ENCODE results near the gene LRRK2. TPM values are rescaled to one million over a fixed set of nuclear protein-coding genes. Genes with fewer than 3 reads are reported as not detected.
"Not testable (repeated sequence)": the region's sequence is repeated elsewhere in the genome, so short reads cannot be mapped to it uniquely, and the experiment has no call there.

LRRK2 gene
- polyA plus RNA-seq, 3 donors from 2014 or later: 0.09 to 0.18 (median 0.17) TPM

- peaks cover 0 to 6% (median 0%) of the 10 kb centered on the region in 6 donors for H3K9me3 Mint-ChIP-seq
- no peak overlapping the region for H3K4me3 Mint-ChIP-seq
- H3K36me3 Mint-ChIP-seq: no peaks in the 10 kb centered on the region
- peaks cover 5 to 6% of the 10 kb centered on the region in 2 donors for H3K4me1 Mint-ChIP-seq
- H3K27ac Mint-ChIP-seq: no peak overlapping the region
- no peak for DNase-seq
- peaks cover 0 to 4% (median 2%) of the 10 kb centered on the region in 3 donors for H3K27me3 Mint-ChIP-seq (ENCODE audit: low read depth in 3 of 3)
Measured at GRCh38 chr12:40241741-40242140, 16.9 kb downstream of the LRRK2 start.

- not testable (repeated sequence) for H3K27ac Mint-ChIP-seq; H3K4me1 Mint-ChIP-seq; H3K27me3 Mint-ChIP-seq (ENCODE audit: low read depth in 3 of 3); DNase-seq; H3K36me3 Mint-ChIP-seq; H3K4me3 Mint-ChIP-seq; H3K9me3 Mint-ChIP-seq
Measured at GRCh38 chr12:40244526-40245156, 19.8 kb downstream of the LRRK2 start.

DNA sequence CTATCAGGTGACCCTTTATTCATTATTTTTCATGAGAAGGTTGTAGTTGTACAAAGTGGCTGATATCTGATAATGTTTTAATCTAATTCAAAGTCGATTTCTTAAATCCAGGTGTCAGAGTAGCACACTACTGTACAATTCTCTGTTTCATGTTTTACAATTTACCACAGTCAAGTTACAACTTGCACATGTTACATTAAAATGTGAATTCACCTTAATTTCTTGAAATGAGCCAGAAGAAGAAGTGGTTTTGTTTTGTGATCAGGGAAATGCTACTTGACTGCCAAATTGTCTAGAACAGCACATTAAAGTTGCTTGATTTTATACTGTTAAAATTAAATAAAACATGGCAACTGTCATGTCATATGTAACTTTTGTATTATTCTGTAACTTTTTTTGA lies 23.2 kb downstream of the LRRK2 start:
- Mint-ChIP-seq H3K9me3 (peaks cover 0 to 5% (median under 1%) of the 10 kb centered on the region in 6 donors), H3K27ac (no peak overlapping the region), H3K36me3 (no peaks in the 10 kb centered on the region), H3K4me3 (no peak overlapping the region), H3K27me3 (ENCODE audit: low read depth in 3 of 3) (peaks cover 0 to 4% (median 0%) of the 10 kb centered on the region in 3 donors), H3K4me1 (no peaks in the 10 kb centered on the region)
- no peak for DNase-seq

GRCh38 chr12:40248585-40249297 lies 23.9 kb downstream of the LRRK2 start:
- Mint-ChIP-seq H3K4me1 (no peaks in the 10 kb centered on the region), H3K4me3 (no peak overlapping the region), H3K27ac (no peak overlapping the region), H3K36me3 (no peaks in the 10 kb centered on the region), H3K27me3 (ENCODE audit: low read depth in 3 of 3) (peaks cover 0 to 4% (median 0%) of the 10 kb centered on the region in 3 donors), H3K9me3 (peaks cover 0 to 5% (median under 1%) of the 10 kb centered on the region in 6 donors)
- no peak for DNase-seq

DNA sequence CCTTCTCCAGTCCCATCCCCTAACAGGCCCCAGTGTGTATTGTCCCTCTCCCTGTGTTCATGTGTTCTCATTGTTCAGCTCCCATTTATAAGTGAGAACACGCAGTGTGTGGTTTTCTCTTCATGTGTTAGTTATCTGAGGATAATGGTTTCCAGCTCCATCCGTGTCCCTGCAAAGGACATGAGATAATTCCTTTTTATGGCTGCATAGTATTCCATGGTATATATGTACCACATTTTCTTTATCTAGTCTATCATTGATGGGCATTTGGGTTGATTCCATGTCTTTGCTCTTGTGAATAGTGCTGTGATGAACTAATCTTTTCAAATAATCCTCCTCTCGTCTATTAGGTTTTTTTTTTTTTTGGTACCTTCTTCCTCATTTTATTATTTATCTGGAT lies 25.9 kb downstream of the LRRK2 start:
- H3K4me3 Mint-ChIP-seq; H3K9me3 Mint-ChIP-seq; DNase-seq; H3K27me3 Mint-ChIP-seq (ENCODE audit: low read depth in 3 of 3); H3K27ac Mint-ChIP-seq; H3K4me1 Mint-ChIP-seq; H3K36me3 Mint-ChIP-seq: not testable (repeated sequence)

DNA sequence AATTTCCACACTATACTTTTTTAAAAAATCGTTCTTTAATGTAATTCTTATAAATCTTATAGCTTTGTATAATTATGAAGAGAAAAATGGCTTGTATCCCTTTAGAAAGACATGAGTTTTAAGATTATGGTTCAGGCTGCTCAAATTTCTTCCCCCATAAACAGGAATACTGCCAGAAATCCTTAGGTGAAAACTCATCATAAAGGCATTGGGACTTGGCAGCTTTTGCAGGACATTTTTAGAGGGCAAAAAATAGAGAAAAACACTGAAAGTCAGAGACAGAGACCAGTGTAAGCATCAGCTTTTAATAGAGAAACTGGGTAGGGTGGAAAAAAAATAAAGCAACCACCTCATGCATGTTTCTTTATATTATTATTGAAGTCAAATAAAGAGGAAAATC lies 29.1 kb downstream of the LRRK2 start:
- Mint-ChIP-seq H3K9me3 (peaks cover 0 to 5% (median under 1%) of the 10 kb centered on the region in 6 donors), H3K27ac (no peak overlapping the region), H3K36me3 (no peaks in the 10 kb centered on the region), H3K4me3 (no peak overlapping the region), H3K27me3 (ENCODE audit: low read depth in 3 of 3) (no peaks in the 10 kb centered on the region), H3K4me1 (no peaks in the 10 kb centered on the region)
- DNase-seq: no peak

DNA sequence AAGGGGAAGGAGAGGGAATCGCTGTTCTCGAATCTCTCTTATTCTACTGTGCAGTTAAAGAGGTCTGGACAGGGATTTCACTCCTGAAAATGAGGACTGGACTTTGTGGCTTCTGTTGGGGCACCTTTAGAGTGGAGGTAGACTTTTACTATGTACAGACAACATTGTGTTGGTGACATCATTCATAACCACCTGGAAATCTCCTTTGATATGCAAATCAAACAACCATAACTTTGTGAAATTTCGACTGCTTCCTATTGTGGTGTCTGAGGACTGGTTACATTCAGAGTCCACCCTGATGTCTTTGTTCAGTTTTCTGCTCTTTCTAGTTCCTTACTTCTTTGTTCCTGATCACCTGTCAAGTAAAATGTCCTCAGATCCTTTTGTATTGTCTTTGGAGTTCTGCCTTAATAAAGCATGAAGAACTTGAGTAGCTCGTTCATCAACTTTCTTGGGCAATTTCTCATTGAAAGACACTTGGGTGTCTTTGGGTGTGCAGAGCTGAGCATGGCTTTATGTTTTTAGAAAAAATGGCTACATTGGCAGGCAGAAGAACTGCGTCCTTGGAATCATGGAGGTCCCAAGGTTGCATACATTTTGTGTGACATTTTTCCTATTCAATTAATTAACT lies 29.8 kb downstream of the LRRK2 start:
- DNase-seq: no peak
- no peak overlapping the region for H3K27ac Mint-ChIP-seq
- H3K27me3 Mint-ChIP-seq (ENCODE audit: low read depth in 3 of 3): no peaks in the 10 kb centered on the region
- no peak overlapping the region for H3K4me3 Mint-ChIP-seq
- peaks cover 0 to 5% (median under 1%) of the 10 kb centered on the region in 6 donors for H3K9me3 Mint-ChIP-seq
- H3K4me1 Mint-ChIP-seq: no peaks in the 10 kb centered on the region
- H3K36me3 Mint-ChIP-seq: no peaks in the 10 kb centered on the region

GRCh38 chr12:40258371-40258770 lies 33.6 kb downstream of the LRRK2 start:
- H3K4me1 Mint-ChIP-seq: no peaks in the 10 kb centered on the region
- H3K27ac Mint-ChIP-seq: no peak overlapping the region
- no peak overlapping the region for H3K4me3 Mint-ChIP-seq
- no peak for DNase-seq
- H3K9me3 Mint-ChIP-seq: peaks cover 0 to 2% (median 0%) of the 10 kb centered on the region in 6 donors
- H3K27me3 Mint-ChIP-seq (ENCODE audit: low read depth in 3 of 3): peaks cover 0 to 4% (median 0%) of the 10 kb centered on the region in 3 donors
- H3K36me3 Mint-ChIP-seq: no peaks in the 10 kb centered on the region

DNA sequence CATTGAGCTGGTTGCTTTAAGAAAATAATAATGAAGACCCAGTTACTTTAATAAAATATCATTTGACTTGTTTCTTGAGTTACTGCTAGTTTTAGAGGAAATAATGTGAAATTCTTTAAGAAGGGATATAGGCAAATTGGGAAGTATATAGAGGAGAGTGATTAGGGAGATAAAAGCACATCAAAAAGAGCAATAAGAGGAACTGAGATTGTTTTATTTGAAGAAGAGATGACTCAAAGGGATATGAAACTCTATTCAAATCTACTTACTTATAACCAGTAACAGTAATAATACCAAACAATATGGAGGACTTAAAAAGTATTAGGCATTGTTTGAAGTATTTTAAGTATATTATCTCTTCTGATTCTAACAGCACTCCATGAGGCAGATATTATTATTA lies 37.1 kb downstream of the LRRK2 start:
- Mint-ChIP-seq H3K9me3 (peaks cover 0 to 7% (median 3%) of the 10 kb centered on the region in 6 donors), H3K4me3 (no peak overlapping the region), H3K4me1 (no peaks in the 10 kb centered on the region), H3K36me3 (no peaks in the 10 kb centered on the region), H3K27me3 (ENCODE audit: low read depth in 3 of 3) (peaks cover 0 to 4% (median 0%) of the 10 kb centered on the region in 3 donors), H3K27ac (no peak overlapping the region)
- no peak for DNase-seq

- no peak for DNase-seq
- Mint-ChIP-seq H3K27ac (no peak overlapping the region), H3K9me3 (peaks cover 0 to 7% (median 3%) of the 10 kb centered on the region in 6 donors), H3K4me1 (no peaks in the 10 kb centered on the region), H3K36me3 (no peaks in the 10 kb centered on the region), H3K27me3 (ENCODE audit: low read depth in 3 of 3) (peaks cover 0 to 4% (median 0%) of the 10 kb centered on the region in 3 donors), H3K4me3 (no peak overlapping the region)
Measured at GRCh38 chr12:40262657-40263056, 37.9 kb downstream of the LRRK2 start.

DNA sequence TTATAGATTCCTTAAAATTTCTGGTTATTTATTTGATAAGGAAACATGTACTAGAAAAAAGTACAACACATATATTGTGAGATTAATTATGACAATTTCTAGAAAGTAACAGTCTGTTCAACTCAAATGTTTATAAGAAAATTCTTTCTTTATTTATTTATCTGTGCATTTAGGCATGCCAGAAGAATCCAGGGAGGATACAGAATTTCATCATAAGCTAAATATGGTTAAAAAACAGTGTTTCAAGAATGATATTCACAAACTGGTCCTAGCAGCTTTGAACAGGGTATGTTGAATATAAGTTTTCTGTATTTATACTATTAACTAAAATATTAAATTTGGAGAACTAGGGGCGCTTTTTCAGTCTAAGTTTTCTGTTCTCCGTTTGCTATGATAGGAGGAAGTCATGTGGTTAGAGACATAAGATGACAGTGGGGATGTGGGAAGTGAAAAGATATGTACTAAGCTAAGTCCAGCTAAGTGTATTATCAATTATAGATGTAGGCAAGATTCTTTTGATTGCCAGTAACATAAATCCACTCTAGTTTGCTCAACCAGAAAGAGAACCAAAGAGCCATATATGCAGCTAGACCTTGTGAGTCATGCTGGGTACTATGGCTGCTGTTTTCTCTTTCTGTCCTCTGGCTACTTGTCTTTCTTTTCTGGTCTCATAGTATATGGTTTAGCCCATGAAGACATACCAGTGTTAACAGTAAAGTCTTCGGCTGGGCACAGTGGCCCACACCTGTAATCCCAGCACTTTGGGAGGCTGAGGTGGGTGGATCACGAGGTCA lies 39.0 kb downstream of the LRRK2 start:
- DNase-seq: no peak
- Mint-ChIP-seq H3K4me1 (no peaks in the 10 kb centered on the region), H3K27ac (no peak overlapping the region), H3K27me3 (ENCODE audit: low read depth in 3 of 3) (peaks cover 0 to 4% (median 0%) of the 10 kb centered on the region in 3 donors), H3K36me3 (no peaks in the 10 kb centered on the region), H3K9me3 (peaks cover 0 to 7% (median 3%) of the 10 kb centered on the region in 6 donors), H3K4me3 (no peak overlapping the region)

- H3K4me1 Mint-ChIP-seq: no peaks in the 10 kb centered on the region
Measured at GRCh38 chr12:40271981-40272664, 47.3 kb downstream of the LRRK2 start.

GRCh38 chr12:40281791-40282364 lies 57.1 kb downstream of the LRRK2 start:
- no peak for DNase-seq
- Mint-ChIP-seq H3K36me3 (no peaks in the 10 kb centered on the region), H3K27me3 (ENCODE audit: low read depth in 3 of 3) (peaks cover 0 to 1% (median 0%) of the 10 kb centered on the region in 3 donors), H3K9me3 (peaks cover 1 to 11% (median 4%) of the 10 kb centered on the region in 6 donors), H3K4me1 (no peaks in the 10 kb centered on the region), H3K27ac (no peak overlapping the region), H3K4me3 (no peak overlapping the region)

More at GRCh38 chr12:40271981-40272664, 47.3 kb downstream of the LRRK2 start:
- Mint-ChIP-seq H3K36me3 (no peaks in the 10 kb centered on the region), H3K9me3 (peaks cover 0 to 9% (median under 1%) of the 10 kb centered on the region in 6 donors), H3K27ac (no peak overlapping the region), H3K4me3 (no peak overlapping the region), H3K27me3 (ENCODE audit: low read depth in 3 of 3) (peaks cover 0 to 2% (median 0%) of the 10 kb centered on the region in 3 donors)
- no peak for DNase-seq
